ENCODE results near the gene LRIG1. TPM values are rescaled to one million over a fixed set of nuclear protein-coding genes. Genes with fewer than 3 reads are reported as not detected.

LRIG1 gene
- total and polyA plus RNA-seq, 2 of the 8 experiments (the other 6 are each of a cell fraction or from before 2014, with no cell fraction given): 78.1 to 88.7 TPM

- TF ChIP-seq POLR2A (IDR thresholded peaks at IDR 0.05; ENCODE audit: control extremely low read depth in 1 of 2, low read depth in 2 of 2, low read length in 2 of 2) (no peak), EP300 (IDR thresholded peaks at IDR 0.05; ENCODE audit: borderline replicate concordance in 1 of 2, low read depth in 2 of 2, low read length in 2 of 2) (no peak), RFX5 (IDR thresholded peaks at IDR 0.05; ENCODE audit: borderline replicate concordance, low read depth, low read length) (no peak), CEBPB (IDR thresholded peaks at IDR 0.05; ENCODE audit: low read depth, low read length) (no peak), TCF12 (IDR thresholded peaks at IDR 0.05; ENCODE audit: low read depth, low read length) (no peak), KDM5A (IDR thresholded peaks at IDR 0.05; ENCODE audit: low read length) (no peak), ATF2 (IDR thresholded peaks at IDR 0.05; ENCODE audit: low read length) (no peak), RXRA (IDR thresholded peaks at IDR 0.05; ENCODE audit: insufficient read depth, low read depth, low read length) (no peak), CBX8 (IDR thresholded peaks at IDR 0.05; ENCODE audit: borderline replicate concordance, low read depth, low read length) (no peak), SIRT6 (IDR thresholded peaks at IDR 0.05; ENCODE audit: low read length) (no peak)
Measured at GRCh38 chr3:66476852-66477381, 23.9 kb downstream of the LRIG1 start (continued).
